ENCODE measurements around the gene PREX1. TPM values are rescaled to one million over a fixed set of nuclear protein-coding genes. Genes with fewer than 3 reads are reported as not detected.

PREX1 gene
- polyA plus RNA-seq, 1 of the 3 experiments (the other 2 are of a cell fraction), result 5.3 TPM

- Histone ChIP-seq H3K27ac (ENCODE audit: low read depth in 2 of 2, low read length in 1 of 2) (no peak overlapping the region), H3K27me3 (ENCODE audit: insufficient read depth) (no peaks in the 10 kb centered on the region), H2AFZ (ENCODE audit: low read depth) (no peak overlapping the region), H3K9me3 (no peaks in the 10 kb centered on the region), H3K4me1 (ENCODE audit: control insufficient read depth in 1 of 2, insufficient read depth in 2 of 2, low read depth in 1 of 2, low read length in 1 of 2) (peaks cover 3 to 22% of the 10 kb centered on the region in 2 experiments; a peak in 2 of 4 replicates), H3K9ac (no peak overlapping the region), H3K79me2 (ENCODE audit: insufficient read depth) (no peaks in the 10 kb centered on the region), H3K36me3 (replicated peaks in 1 of 2; ENCODE audit: control insufficient read depth in 1 of 2, insufficient read depth in 2 of 2, low read length in 1 of 2) (no peaks in the 10 kb centered on the region), H4K20me1 (ENCODE audit: insufficient read depth) (no peaks in the 10 kb centered on the region), H3K4me3 (ENCODE audit: low read depth in 2 of 2, low read length in 1 of 2) (no peak overlapping the region), H3F3A (replicated peaks; ENCODE audit: insufficient read depth) (no peaks in the 10 kb centered on the region), H3K9me2 (no peaks in the 10 kb centered on the region), H3K4me2 (peak overlapping the region; percentile 12; the same call in 1 of the 2 replicates)
- CTCF ChIA-PET, result interaction anchor here (1.2 to 2.3 kb wide), 3 partner anchors 117 to 167 kb away, joined by 3 to 16 read pairs (median 6); no protein-coding TSS in a partner anchor
- POLR2A ChIA-PET, result no interaction called here
- DNase-seq, result no peak
- TF ChIP-seq FOSL2 (IDR thresholded peaks at IDR 0.05; ENCODE audit: borderline replicate concordance, low read depth) (peak; percentile 30; the same call in 1 of the 2 replicates), FOXM1 (IDR thresholded peaks at IDR 0.05; ENCODE audit: low read depth) (no peak)
- WGBS (ENCODE audit: low lambda C conversion rate), result 64% methylated on average over 9 of the region's 9 CpGs
Observed at GRCh38 chr20:48787861-48788375, 39.9 kb downstream of the PREX1 start.

- Histone ChIP-seq H3K9me2 (no peaks in the 10 kb centered on the region), H4K20me1 (ENCODE audit: insufficient read depth) (no peaks in the 10 kb centered on the region), H3K4me3 (ENCODE audit: low read depth in 2 of 2, low read length in 1 of 2) (no peak overlapping the region), H3K4me1 (ENCODE audit: control insufficient read depth in 1 of 2, insufficient read depth in 2 of 2, low read depth in 1 of 2, low read length in 1 of 2) (peaks cover 3 to 23% of the 10 kb centered on the region in 2 experiments; a peak in 2 of 4 replicates), H3F3A (replicated peaks; ENCODE audit: insufficient read depth) (no peaks in the 10 kb centered on the region), H3K79me2 (ENCODE audit: insufficient read depth) (no peaks in the 10 kb centered on the region), H3K4me2 (no peak overlapping the region), H2AFZ (ENCODE audit: low read depth) (no peak overlapping the region), H3K36me3 (replicated peaks in 1 of 2; ENCODE audit: control insufficient read depth in 1 of 2, insufficient read depth in 2 of 2, low read length in 1 of 2) (no peaks in the 10 kb centered on the region), H3K9me3 (no peaks in the 10 kb centered on the region), H3K27ac (ENCODE audit: low read depth in 2 of 2, low read length in 1 of 2) (no peak overlapping the region), H3K9ac (no peak overlapping the region), H3K27me3 (ENCODE audit: insufficient read depth) (no peaks in the 10 kb centered on the region)
- DNase-seq, result no peak
- ChIA-PET POLR2A (no interaction called here), CTCF (interaction anchor here (2.2 kb wide), 1 partner anchor 129 kb away, joined by 16 read pairs; no protein-coding TSS in a partner anchor)
- TF ChIP-seq FOSL2 (IDR thresholded peaks at IDR 0.05; ENCODE audit: borderline replicate concordance, low read depth) (no peak), ZBTB33 (IDR thresholded peaks at IDR 0.05; ENCODE audit: borderline replicate concordance, low read depth) (no peak), EP300 (IDR thresholded peaks at IDR 0.05; ENCODE audit: borderline replicate concordance in 1 of 2, low read depth in 1 of 2, low read length in 1 of 2) (no peak), JUND (IDR thresholded peaks at IDR 0.05) (no peak), TEAD4 (IDR thresholded peaks at IDR 0.05; ENCODE audit: borderline replicate concordance, insufficient read depth) (no peak), ELF1 (IDR thresholded peaks at IDR 0.05) (no peak), PBX3 (IDR thresholded peaks at IDR 0.05) (no peak), CHD2 (IDR thresholded peaks at IDR 0.05; ENCODE audit: low read length, partially characterized antibody) (no peak), GABPA (IDR thresholded peaks at IDR 0.05; ENCODE audit: low read depth) (no peak), NFIC (IDR thresholded peaks at IDR 0.05; ENCODE audit: borderline replicate concordance) (no peak), TAF1 (IDR thresholded peaks at IDR 0.05; ENCODE audit: borderline replicate concordance, low read depth, low read length) (no peak), RXRA (IDR thresholded peaks at IDR 0.05; ENCODE audit: borderline replicate concordance, low read depth) (no peak), USF1 (IDR thresholded peaks at IDR 0.05; ENCODE audit: borderline replicate concordance, low read depth) (no peak), MAX (IDR thresholded peaks at IDR 0.05; ENCODE audit: low read depth) (no peak), RAD21 (IDR thresholded peaks at IDR 0.05; ENCODE audit: low read length) (no peak), SMC3 (IDR thresholded peaks at IDR 0.05; ENCODE audit: low read depth, low read length) (no peak), FOXM1 (IDR thresholded peaks at IDR 0.05; ENCODE audit: low read depth) (no peak), MXI1 (IDR thresholded peaks at IDR 0.05; ENCODE audit: low read depth, low read length) (no peak), IRF3 (IDR thresholded peaks at IDR 0.05; ENCODE audit: low read depth, low read length) (no peak), SIN3A (IDR thresholded peaks at IDR 0.05; ENCODE audit: borderline replicate concordance, low read depth, low read length) (no peak)
- 91% methylated on average over 17 of the region's 19 CpGs for WGBS (ENCODE audit: low lambda C conversion rate)
Observed at GRCh38 chr20:48786951-48787705, 40.7 kb downstream of the PREX1 start.
